H1 (cell line): Measurements from ENCODE around the gene SEC24A. TPM values are rescaled to one million over a fixed set of nuclear protein-coding genes. Genes with fewer than 3 reads are reported as not detected.

Source experiments
- CTCF ChIA-PET: fragments of 300-600 bp; sonication (Branson Sonifier 250); formaldehyde crosslinking; loops from one replicate; lab custom pipeline; 2021; ENCODE audit not compliant: partially characterized antibody; lab: Charles Lee
- POLR2A ChIA-PET: fragments of 300-600 bp; sonication (Branson Sonifier 250); formaldehyde crosslinking; loops from one replicate; lab custom pipeline; 2021; ENCODE audit warnings: inconsistent platforms; ENCODE audit not compliant: partially characterized antibody; lab: Charles Lee
- DNase-seq, 2 experiments: peaks; one replicate each; pipeline versions ENCODE4 v3.0.0 to v3.0.0-alpha.2; 2010 to 2022; ENCODE audit warnings: low spot score in 2 of 2, low read depth in 1 of 2, mixed read lengths in 1 of 2
- FAIRE-seq: peaks from 2 replicates; lab custom pipeline; 2011; peaks lifted over from hg19 to GRCh38; lab: Jason Lieb, UNC
- H2AFZ ChIP-seq: 2 replicates; pipeline ENCODE4 v1.8.1; 2012; ENCODE audit warnings: low read length, inconsistent platforms
- H2AK5ac ChIP-seq: 2 replicates; pipeline ENCODE4 v1.6.1; 2013; ENCODE audit warnings: low read depth, low read length
- H2BK120ac ChIP-seq: replicated peaks from 2 replicates; pipeline ENCODE3; 2013; ENCODE audit warnings: low read depth, low read length, inconsistent platforms
- H2BK12ac ChIP-seq: 2 replicates; pipeline ENCODE4 v1.6.1; 2013; ENCODE audit warnings: low read depth, low read length
- H2BK15ac ChIP-seq: 2 replicates; pipeline ENCODE4 v1.6.1; 2013; ENCODE audit warnings: low read length
- H2BK20ac ChIP-seq: 2 replicates; pipeline ENCODE4 v1.6.1; 2013; ENCODE audit warnings: low read length
- H2BK5ac ChIP-seq: 2 replicates; pipeline ENCODE4 v1.6.1; 2013; ENCODE audit warnings: low read depth, low read length
- H3K14ac ChIP-seq: 2 replicates; pipeline ENCODE4 v1.6.1; 2013; ENCODE audit warnings: inconsistent platforms; ENCODE audit not compliant: insufficient read length
- H3K18ac ChIP-seq: 2 replicates; pipeline ENCODE4 v1.6.1; 2013; ENCODE audit warnings: low read length; ENCODE audit errors: extremely low read depth
- H3K23ac ChIP-seq: 2 replicates; pipeline ENCODE4 v1.6.1; 2013; ENCODE audit warnings: inconsistent platforms; ENCODE audit not compliant: insufficient read length
- H3K23me2 ChIP-seq: 2 replicates; pipeline ENCODE4 v1.6.1; 2013; ENCODE audit warnings: low read depth, low read length
- H3K27ac ChIP-seq: 2 replicates; pipeline ENCODE4 v1.6.1; 2011; ENCODE audit warnings: low read depth, low read length, inconsistent platforms
- H3K27me3 ChIP-seq, 4 experiments: replicated peaks in 1 of 4; 1 replicate in 1 of 4; 2 replicates in 3 of 4; pipeline versions ENCODE4 v1.6.1 to v1.8.1; 2011 to 2013; ENCODE audit warnings: low read length in 3 of 4, mild to moderate bottlenecking in 3 of 4, inconsistent platforms in 2 of 4, mixed read lengths in 2 of 4, moderate library complexity in 1 of 4; ENCODE audit not compliant: control insufficient read depth in 3 of 4, insufficient read depth in 3 of 4; ENCODE audit errors: extremely low read depth in 1 of 4
- H3K36me3 ChIP-seq, 4 experiments: 2 replicates each; pipeline versions ENCODE4 v1.6.1 to v1.8.1; 2011 to 2013; ENCODE audit warnings: mild to moderate bottlenecking in 4 of 4, low read length in 3 of 4, moderate library complexity in 2 of 4, control low read depth in 1 of 4, inconsistent platforms in 1 of 4; ENCODE audit not compliant: insufficient read depth in 4 of 4, control insufficient read depth in 2 of 4
- H3K4ac ChIP-seq: replicated peaks from 2 replicates; pipeline ENCODE3; 2013; ENCODE audit warnings: low read length, low read depth, mixed read lengths, inconsistent platforms; ENCODE audit not compliant: insufficient read length
- H3K4me1 ChIP-seq, 4 experiments: replicated peaks in 1 of 4; 1 replicate in 1 of 4; 2 replicates in 3 of 4; pipeline versions ENCODE4 v1.6.1 to v1.8.1; 2011 to 2013; ENCODE audit warnings: low read length in 3 of 4, inconsistent platforms in 2 of 4, mixed read lengths in 1 of 4; ENCODE audit not compliant: insufficient read depth in 4 of 4, control insufficient read depth in 3 of 4
- H3K4me2 ChIP-seq, 2 experiments: 2 replicates each; pipeline versions ENCODE4 v1.6.1 to v1.8.1; 2011 to 2013; ENCODE audit warnings: low read depth in 2 of 2, low read length in 2 of 2, control low read depth in 1 of 2, inconsistent platforms in 1 of 2, mild to moderate bottlenecking in 1 of 2; ENCODE audit not compliant: insufficient read depth in 1 of 2
- H3K4me3 ChIP-seq, 4 experiments: fragments of 200-600, 300-600 bp in 1 of 4; sonication (generic), shearing (Covaris generic), sonication (Bioruptor Twin) in 1 of 4; 2 replicates each; pipeline versions ENCODE4 v1.5.1 to v1.8.1; 2011 to 2016; ENCODE audit warnings: low read length in 4 of 4, low read depth in 3 of 4, control low read depth in 2 of 4, inconsistent platforms in 2 of 4, mild to moderate bottlenecking in 2 of 4, mixed read lengths in 1 of 4, moderate library complexity in 1 of 4; ENCODE audit not compliant: insufficient read depth in 2 of 4; ENCODE audit errors: extremely low read depth in 1 of 4
- H3K56ac ChIP-seq: replicated peaks from 2 replicates; pipeline ENCODE3; 2013; ENCODE audit warnings: low read depth, mild to moderate bottlenecking, mixed read lengths, low read length, inconsistent platforms; ENCODE audit not compliant: insufficient read length
- H3K79me1 ChIP-seq: 2 replicates; pipeline ENCODE4 v1.6.1; 2013; ENCODE audit warnings: low read depth, low read length, control low read depth
- H3K79me2 ChIP-seq, 2 experiments: 2 replicates each; pipeline versions ENCODE4 v1.6.1 to v1.8.1; 2012 to 2013; ENCODE audit warnings: low read length in 2 of 2, mild to moderate bottlenecking in 2 of 2, inconsistent platforms in 1 of 2; ENCODE audit not compliant: insufficient read depth in 2 of 2, control insufficient read depth in 1 of 2
- H3K9ac ChIP-seq, 4 experiments: replicated peaks in 1 of 4; 1 replicate in 1 of 4; 2 replicates in 3 of 4; pipeline versions ENCODE4 v1.6.1 to v1.8.1; 2011 to 2013; ENCODE audit warnings: low read depth in 3 of 4, low read length in 3 of 4, control low read depth in 2 of 4, mild to moderate bottlenecking in 2 of 4, moderate library complexity in 2 of 4, inconsistent platforms in 1 of 4; ENCODE audit errors: extremely low read depth in 1 of 4
- H3K9me3 ChIP-seq, 2 experiments: 2 replicates each; pipeline versions ENCODE4 v1.6.1 to v1.8.1; 2012 to 2013; ENCODE audit warnings: mild to moderate bottlenecking in 2 of 2, moderate library complexity in 2 of 2, control low read depth in 1 of 2, inconsistent platforms in 1 of 2, low read depth in 1 of 2, low read length in 1 of 2, mixed read lengths in 1 of 2; ENCODE audit not compliant: insufficient read depth in 2 of 2
- H4K20me1 ChIP-seq, 2 experiments: replicated peaks in 1 of 2; 2 replicates each; pipeline versions ENCODE3 to v1.8.1; 2011 to 2013; ENCODE audit warnings: inconsistent platforms in 2 of 2, low read length in 2 of 2, mild to moderate bottlenecking in 1 of 2; ENCODE audit not compliant: insufficient read depth in 2 of 2, control insufficient read depth in 1 of 2
- H4K5ac ChIP-seq: 2 replicates; pipeline ENCODE4 v1.6.1; 2013; ENCODE audit warnings: low read length, low read depth, mixed read lengths, inconsistent platforms; ENCODE audit not compliant: insufficient read length
- H4K8ac ChIP-seq: 2 replicates; pipeline ENCODE4 v1.8.0; 2013; ENCODE audit warnings: mild to moderate bottlenecking, moderate library complexity, low read length, inconsistent platforms; ENCODE audit not compliant: insufficient read depth; ENCODE audit errors: extremely low read depth
- H4K91ac ChIP-seq: replicated peaks from 2 replicates; pipeline ENCODE3; 2013; ENCODE audit warnings: low read length, mixed read lengths, inconsistent platforms; ENCODE audit not compliant: insufficient read length
- KDM1A ChIP-seq: fragments of 200-600, 300-600 bp; sonication (generic); IDR thresholded peaks from 2 replicates; pipeline ENCODE4 v1.7.1; 2016; ENCODE audit warnings: mild to moderate bottlenecking, low read length, borderline replicate concordance
- SIRT6 ChIP-seq: IDR thresholded peaks from one replicate; pipeline ENCODE4 v1.7.1; 2012; ENCODE audit warnings: low read length, inconsistent platforms
- TCF12 ChIP-seq: IDR thresholded peaks from 2 replicates; pipeline ENCODE4 v1.6.1; 2011; ENCODE audit warnings: low read depth, mild to moderate bottlenecking, low read length
- ZNF274 ChIP-seq: IDR thresholded peaks from 2 replicates; pipeline ENCODE4 v1.7.0; 2012; ENCODE audit warnings: low read length, borderline replicate concordance; ENCODE audit errors: extremely low read depth
- WGBS, 2 experiments: shearing (Covaris generic) in 1 of 2; methylation state at CpG; one replicate each; pipeline versions ENCODE4 v1.1.6 to v1.1.7; 2013 to 2015; ENCODE audit warnings: low lambda C conversion rate in 2 of 2, mixed read lengths in 2 of 2, inconsistent platforms in 1 of 2, low coverage in 1 of 2, missing lambda C conversion rate in 1 of 2; ENCODE audit not compliant: insufficient replicate concordance in 2 of 2, insufficient coverage in 1 of 2, insufficient read length in 1 of 2; ENCODE audit errors: extremely low coverage in 1 of 2, missing lambda C conversion rate in 1 of 2; 5-methylcytosine and 5-hydroxymethylcytosine counted together
- polyA plus RNA-seq, 7 experiments: library from polyadenylated mRNA; depleted of rRNA in 3 of 7; stranded (reverse) in 5 of 7; unstranded in 2 of 7; fragments of >200 nt in 5 of 7; fragments of 200-250 nt in 2 of 7; gene quantifications; 1 replicate in 5 of 7; 2 replicates in 1 of 7; 4 replicates in 1 of 7; pipeline versions ENCODE4 v1.2.1 to v1.2.3, GENCODE V29; 2011 to 2013; ENCODE audit warnings: missing spikeins in 2 of 7, mixed read lengths in 2 of 7
- total RNA-seq: library from RNA; stranded (reverse); fragmentation: NEBNext Ultra II Directional; extraction: Animal tissue kit (Norgen Biotek cat#: 25700); gene quantifications from 2 replicates; pipeline ENCODE4 v1.2.1, GENCODE V29; 2021
- TF ChIP-seq, protein P1 (sequence below): IDR thresholded peaks from 2 replicates; pipeline ENCODE4 v1.6.1; 2012; ENCODE audit warnings: inconsistent platforms

Gene SEC24A
- total and polyA plus RNA-seq, 2 of the 8 experiments (the other 6 are each of a cell fraction or from before 2014, with no cell fraction given): 18.8 to 33.7 TPM

DNA sequence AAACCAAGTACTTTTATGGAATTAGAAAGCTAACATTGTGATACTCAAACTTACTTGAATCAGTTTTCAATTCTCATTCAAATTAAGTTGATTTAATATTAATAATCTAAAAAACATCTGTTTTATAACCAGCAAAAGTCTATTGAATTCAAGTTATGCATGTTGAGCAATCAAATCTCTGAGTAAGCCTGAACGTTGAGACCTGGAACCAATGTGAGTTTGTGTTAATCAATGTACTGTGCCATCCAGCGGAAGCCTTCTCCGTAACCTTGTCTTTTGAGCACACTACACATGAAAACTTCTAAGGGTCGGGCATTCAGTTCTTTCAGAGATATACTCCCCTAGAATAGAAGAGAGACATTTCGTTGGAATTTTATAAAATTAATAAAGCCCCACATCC is 41.9 kb upstream of the SEC24A start:
- CTCF ChIA-PET: interaction anchor here (0.6 to 5.9 kb wide), 3 partner anchors 14 to 36 kb away, joined by 3 to 38 read pairs (median 3); no protein-coding TSS in a partner anchor
- H3K4me2 ChIP-seq: no peak overlapping the region

More for the DNA sequence above, 41.9 kb upstream of the SEC24A start:
- H3K36me3 ChIP-seq: peaks cover 6 to 43% (median 23%) of the 10 kb centered on the region in 4 experiments; a peak in 7 of 8 replicates
- no peak overlapping the region for H2BK15ac ChIP-seq
- no peak overlapping the region for H2BK12ac ChIP-seq
- no peak overlapping the region for H4K5ac ChIP-seq
- H3K18ac ChIP-seq: no peak overlapping the region
- H3K23me2 ChIP-seq: no peaks in the 10 kb centered on the region
- no peak overlapping the region for H3K23ac ChIP-seq
- no peak overlapping the region for H2BK120ac ChIP-seq
- no peaks in the 10 kb centered on the region for H3K9me3 ChIP-seq
- FAIRE-seq (no peak), DNase-seq (no peak)
- 96% methylated on average over 5 of the region's 5 CpGs; no CpG with 5 or more reads in 1 of the 2 experiments for WGBS, 2 experiments
- no peak overlapping the region for H3K9ac ChIP-seq
- H2AFZ ChIP-seq: no peak overlapping the region
- no peak overlapping the region for H3K27ac ChIP-seq
- H3K79me2 ChIP-seq: no peaks in the 10 kb centered on the region
- TF ChIP-seq ZNF274: no peak
- TF ChIP-seq, protein P1, sequence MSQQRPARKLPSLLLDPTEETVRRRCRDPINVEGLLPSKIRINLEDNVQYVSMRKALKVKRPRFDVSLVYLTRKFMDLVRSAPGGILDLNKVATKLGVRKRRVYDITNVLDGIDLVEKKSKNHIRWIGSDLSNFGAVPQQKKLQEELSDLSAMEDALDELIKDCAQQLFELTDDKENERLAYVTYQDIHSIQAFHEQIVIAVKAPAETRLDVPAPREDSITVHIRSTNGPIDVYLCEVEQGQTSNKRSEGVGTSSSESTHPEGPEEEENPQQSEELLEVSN: no peak
- no peak for TF ChIP-seq KDM1A
- TF ChIP-seq SIRT6: no peak
- TF ChIP-seq TCF12: no peak
- TF ChIP-seq, all 59 proteins: peak for 0
- Histone ChIP-seq H4K91ac (no peak overlapping the region), H3K27me3 (no peaks in the 10 kb centered on the region), H4K8ac (no peak overlapping the region), H3K79me1 (no peaks in the 10 kb centered on the region), H3K4ac (no peak overlapping the region), H3K56ac (no peak overlapping the region), H3K4me3 (no peak overlapping the region), H3K14ac (no peak overlapping the region), H2BK5ac (no peak overlapping the region), H4K20me1 (no peaks in the 10 kb centered on the region), H2AK5ac (no peak overlapping the region), H3K4me1 (no peaks in the 10 kb centered on the region), H2BK20ac (no peak overlapping the region)
- POLR2A ChIA-PET: interaction anchor here (1.9 kb wide), 1 partner anchor 12 kb away, joined by 6 read pairs; no protein-coding TSS in a partner anchor
